ENCODE data around the gene PCDHB4.
"Not testable (repeated sequence)": the region's sequence is repeated elsewhere in the genome, so short reads cannot be mapped to it uniquely, and the experiment has no call there.

The PCDHB4 gene

DNA sequence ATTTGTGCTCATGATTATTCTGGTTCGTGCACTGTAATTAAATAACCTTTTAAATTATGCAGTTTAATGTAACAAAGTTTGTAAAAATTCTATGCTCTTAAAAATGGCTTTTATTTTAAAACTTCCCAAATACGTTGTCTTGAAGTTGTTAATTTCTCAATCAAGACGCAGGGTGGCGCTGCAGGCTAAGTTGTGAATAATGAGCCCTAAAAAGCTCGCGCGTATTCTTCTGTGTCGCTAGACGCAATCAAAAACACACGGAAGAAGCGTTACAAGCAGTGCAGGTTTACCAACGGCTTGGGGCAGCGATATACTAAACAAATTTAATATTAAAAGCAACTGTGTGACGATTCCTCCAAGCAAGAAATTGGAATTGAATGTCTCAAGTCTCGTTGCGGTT is at the start of gene PCDHB4:
PCDHB4 (plus strand) TSS at position 256 of the 400 bp plus-strand sequence. CDS start 181 bp downstream, outside the sequence.
- TF ChIP-seq, protein P1, sequence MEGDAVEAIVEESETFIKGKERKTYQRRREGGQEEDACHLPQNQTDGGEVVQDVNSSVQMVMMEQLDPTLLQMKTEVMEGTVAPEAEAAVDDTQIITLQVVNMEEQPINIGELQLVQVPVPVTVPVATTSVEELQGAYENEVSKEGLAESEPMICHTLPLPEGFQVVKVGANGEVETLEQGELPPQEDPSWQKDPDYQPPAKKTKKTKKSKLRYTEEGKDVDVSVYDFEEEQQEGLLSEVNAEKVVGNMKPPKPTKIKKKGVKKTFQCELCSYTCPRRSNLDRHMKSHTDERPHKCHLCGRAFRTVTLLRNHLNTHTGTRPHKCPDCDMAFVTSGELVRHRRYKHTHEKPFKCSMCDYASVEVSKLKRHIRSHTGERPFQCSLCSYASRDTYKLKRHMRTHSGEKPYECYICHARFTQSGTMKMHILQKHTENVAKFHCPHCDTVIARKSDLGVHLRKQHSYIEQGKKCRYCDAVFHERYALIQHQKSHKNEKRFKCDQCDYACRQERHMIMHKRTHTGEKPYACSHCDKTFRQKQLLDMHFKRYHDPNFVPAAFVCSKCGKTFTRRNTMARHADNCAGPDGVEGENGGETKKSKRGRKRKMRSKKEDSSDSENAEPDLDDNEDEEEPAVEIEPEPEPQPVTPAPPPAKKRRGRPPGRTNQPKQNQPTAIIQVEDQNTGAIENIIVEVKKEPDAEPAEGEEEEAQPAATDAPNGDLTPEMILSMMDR (IDR thresholded peaks at IDR 0.05; ENCODE audit: borderline replicate concordance, control extremely low read depth, extremely low read depth, insufficient read depth, missing control alignments) = no peak
- in situ Hi-C loops (cut with MboI; ENCODE audit: low sequenced_read_pairs, unreplicated experiment) = no loop called here
- no peak for DNase-seq (ENCODE audit: low spot score)

DNA sequence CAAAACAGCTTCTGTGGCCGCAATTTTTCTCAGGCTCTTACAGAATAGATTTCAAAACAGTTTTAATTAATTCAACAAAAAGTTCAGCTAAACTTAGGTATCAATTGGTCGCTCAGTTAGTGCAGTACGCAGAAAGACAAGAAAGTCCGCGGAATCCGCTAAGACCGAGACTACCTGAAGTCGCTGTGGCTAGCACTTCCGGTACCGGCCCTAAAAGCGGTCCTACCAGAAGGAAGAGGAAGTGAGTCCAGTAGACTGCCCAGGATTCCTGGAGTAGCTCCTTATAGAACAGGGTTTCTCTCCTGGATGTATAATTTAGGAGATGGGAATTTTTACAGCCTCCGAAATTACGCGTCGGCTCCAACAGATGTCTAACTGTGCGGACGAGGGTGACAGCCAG is 43.8 kb upstream of the PCDHB4 start:
- TF ChIP-seq, protein P1 (IDR thresholded peaks at IDR 0.05; ENCODE audit: borderline replicate concordance, control extremely low read depth, extremely low read depth, insufficient read depth, missing control alignments) = no peak
- in situ Hi-C loops (cut with MboI; ENCODE audit: low sequenced_read_pairs, unreplicated experiment) = no loop called here

DNA sequence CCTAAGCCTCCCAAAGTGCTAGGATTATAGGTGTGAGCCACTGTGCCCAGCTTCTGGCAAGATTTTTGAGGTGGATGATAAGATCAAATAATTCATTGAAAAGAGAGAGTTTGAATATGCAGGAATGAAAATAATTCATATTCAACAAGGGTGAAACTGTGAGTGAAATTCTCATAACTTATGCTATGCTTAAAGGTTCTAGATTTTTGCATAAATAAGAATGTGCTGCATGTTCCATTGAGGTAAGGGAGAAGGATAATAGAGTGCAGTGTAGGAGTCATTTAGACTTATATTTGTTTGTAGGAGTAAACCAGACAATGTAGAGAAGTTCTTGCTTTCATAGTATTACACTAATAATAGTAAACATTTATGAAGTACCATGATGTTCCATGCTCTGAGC is 39.4 kb upstream of the PCDHB4 start:
- TF ChIP-seq, protein P1 (IDR thresholded peaks at IDR 0.05; ENCODE audit: borderline replicate concordance, control extremely low read depth, extremely low read depth, insufficient read depth, missing control alignments) = no peak

More for the DNA sequence above, 43.8 kb upstream of the PCDHB4 start:
- no peak for DNase-seq (ENCODE audit: low spot score)

DNA sequence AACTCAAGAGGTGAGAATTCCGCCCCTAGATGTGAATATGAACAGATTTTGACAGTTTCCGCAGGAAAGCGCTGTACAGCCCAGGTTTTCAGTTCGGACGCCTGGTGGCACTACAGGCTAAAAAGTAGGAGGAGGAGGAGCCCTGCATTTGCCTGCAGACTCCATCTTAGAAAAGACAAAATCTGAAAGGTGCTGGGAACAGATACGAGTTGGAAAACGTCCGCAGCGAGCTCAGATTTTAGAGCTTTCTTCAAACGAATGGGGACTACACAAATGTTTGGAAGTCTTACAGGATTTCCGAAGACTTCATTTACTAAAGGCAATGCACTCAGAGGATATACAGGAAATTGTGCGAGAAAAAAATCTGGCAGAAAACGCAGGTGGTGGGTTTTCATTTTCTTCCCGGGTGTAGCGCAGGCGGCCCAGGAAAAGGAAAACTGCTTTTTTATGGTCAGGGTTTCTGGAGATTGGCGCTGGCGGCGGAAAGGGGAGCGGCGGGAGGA is 37.1 kb upstream of the PCDHB4 start:
- in situ Hi-C loops (cut with MboI; ENCODE audit: low sequenced_read_pairs, unreplicated experiment) = no loop called here
- DNase-seq (ENCODE audit: low spot score) = no peak
- TF ChIP-seq, protein P1 (IDR thresholded peaks at IDR 0.05; ENCODE audit: borderline replicate concordance, control extremely low read depth, extremely low read depth, insufficient read depth, missing control alignments) = no peak

More for the DNA sequence above, 39.4 kb upstream of the PCDHB4 start:
- in situ Hi-C loops (cut with MboI; ENCODE audit: low sequenced_read_pairs, unreplicated experiment) = no loop called here
- DNase-seq (ENCODE audit: low spot score) = no peak

DNA sequence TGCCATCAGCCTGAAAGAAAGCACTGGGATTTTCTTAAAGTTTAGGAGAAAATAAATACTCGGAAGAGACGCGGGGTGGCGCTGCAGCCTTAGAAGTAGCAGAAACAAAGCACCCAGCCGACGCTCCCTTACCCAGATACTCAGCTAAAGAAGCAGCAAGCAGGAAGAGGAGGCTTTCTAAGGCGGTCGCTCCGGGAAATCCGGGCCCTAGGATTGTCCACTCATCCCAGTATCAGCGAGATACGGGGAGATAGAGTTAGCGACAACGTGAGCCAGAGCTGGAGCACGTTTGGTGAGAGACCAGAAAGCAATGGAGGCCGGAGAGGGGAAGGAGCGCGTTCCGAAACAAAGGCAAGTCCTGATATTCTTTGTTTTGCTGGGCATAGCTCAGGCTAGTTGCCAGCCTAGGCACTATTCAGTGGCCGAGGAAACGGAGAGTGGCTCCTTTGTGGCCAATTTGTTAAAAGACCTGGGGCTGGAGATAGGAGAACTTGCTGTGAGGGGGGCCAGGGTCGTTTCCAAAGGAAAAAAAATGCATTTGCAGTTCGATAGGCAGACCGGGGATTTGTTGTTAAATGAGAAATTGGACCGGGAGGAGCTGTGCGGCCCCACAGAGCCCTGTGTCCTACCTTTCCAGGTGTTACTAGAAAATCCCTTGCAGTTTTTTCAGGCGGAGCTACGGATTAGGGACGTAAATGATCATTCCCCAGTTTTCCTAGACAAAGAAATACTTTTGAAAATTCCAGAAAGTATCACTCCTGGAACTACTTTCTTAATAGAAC is 26.9 kb upstream of the PCDHB4 start, which contains the start of gene PCDHB2:
PCDHB2 (plus strand) TSS at position 135 of the 782 bp plus-strand sequence; CDS start at position 311, 176 bp downstream.
- in situ Hi-C loops (cut with MboI; ENCODE audit: low sequenced_read_pairs, unreplicated experiment) = no loop called here
- TF ChIP-seq, protein P1 (IDR thresholded peaks at IDR 0.05; ENCODE audit: borderline replicate concordance, control extremely low read depth, extremely low read depth, insufficient read depth, missing control alignments) = no peak
- DNase-seq (ENCODE audit: low spot score) = no peak

DNA sequence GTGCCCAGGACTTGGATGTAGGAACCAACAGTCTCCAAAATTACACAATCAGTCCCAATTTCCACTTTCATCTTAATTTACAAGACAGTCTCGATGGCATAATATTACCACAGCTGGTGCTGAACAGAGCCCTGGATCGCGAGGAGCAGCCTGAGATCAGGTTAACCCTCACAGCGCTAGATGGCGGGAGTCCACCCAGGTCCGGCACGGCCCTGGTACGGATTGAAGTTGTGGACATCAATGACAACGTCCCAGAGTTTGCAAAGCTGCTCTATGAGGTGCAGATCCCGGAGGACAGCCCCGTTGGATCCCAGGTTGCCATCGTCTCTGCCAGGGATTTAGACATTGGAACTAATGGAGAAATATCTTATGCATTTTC is 26.4 kb upstream of the PCDHB4 start:
- TF ChIP-seq, protein P1 (IDR thresholded peaks at IDR 0.05; ENCODE audit: borderline replicate concordance, control extremely low read depth, extremely low read depth, insufficient read depth, missing control alignments) = no peak
- in situ Hi-C loops (cut with MboI; ENCODE audit: low sequenced_read_pairs, unreplicated experiment) = no loop called here
- no peak for DNase-seq (ENCODE audit: low spot score)

DNA sequence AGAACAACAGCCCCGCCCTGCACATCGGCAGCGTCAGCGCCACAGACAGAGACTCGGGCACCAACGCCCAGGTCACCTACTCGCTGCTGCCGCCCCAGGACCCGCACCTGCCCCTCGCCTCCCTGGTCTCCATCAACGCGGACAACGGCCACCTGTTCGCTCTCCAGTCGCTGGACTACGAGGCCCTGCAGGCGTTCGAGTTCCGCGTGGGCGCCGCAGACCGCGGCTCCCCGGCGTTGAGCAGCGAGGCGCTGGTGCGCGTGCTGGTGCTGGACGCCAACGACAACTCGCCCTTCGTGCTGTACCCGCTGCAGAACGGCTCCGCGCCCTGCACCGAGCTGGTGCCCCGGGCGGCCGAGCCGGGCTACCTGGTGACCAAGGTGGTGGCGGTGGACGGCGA is 25.4 kb upstream of the PCDHB4 start:
- in situ Hi-C loops (cut with MboI; ENCODE audit: low sequenced_read_pairs, unreplicated experiment) = not testable (repeated sequence)

DNA sequence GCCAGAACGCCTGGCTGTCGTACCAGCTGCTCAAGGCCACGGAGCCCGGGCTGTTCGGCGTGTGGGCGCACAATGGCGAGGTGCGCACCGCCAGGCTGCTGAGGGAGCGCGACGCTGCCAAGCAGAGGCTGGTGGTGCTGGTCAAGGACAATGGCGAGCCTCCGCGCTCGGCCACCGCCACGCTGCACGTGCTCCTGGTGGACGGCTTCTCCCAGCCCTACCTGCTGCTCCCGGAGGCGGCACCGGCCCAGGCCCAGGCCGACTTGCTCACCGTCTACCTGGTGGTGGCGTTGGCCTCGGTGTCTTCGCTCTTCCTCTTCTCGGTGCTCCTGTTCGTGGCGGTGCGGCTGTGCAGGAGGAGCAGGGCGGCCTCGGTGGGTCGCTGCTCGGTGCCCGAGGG is 25.0 kb upstream of the PCDHB4 start:
- in situ Hi-C loops (cut with MboI; ENCODE audit: low sequenced_read_pairs, unreplicated experiment); DNase-seq (ENCODE audit: low spot score): not testable (repeated sequence)

More for the DNA sequence above, 25.4 kb upstream of the PCDHB4 start:
- DNase-seq (ENCODE audit: low spot score) = not testable (repeated sequence)
